PC-3 (cell line): ENCODE results near the gene WDR49. TPM values are rescaled to one million over a fixed set of nuclear protein-coding genes. Genes with fewer than 3 reads are reported as not detected.

Experiments used
- ATAC-seq: fragments of 200-7000 bp; cut with Tn5 transposase; 2 replicates; pipeline ENCODE4 v1.9.1; 2020; ENCODE audit warnings: mild to moderate bottlenecking, moderate library complexity
- BruUV-seq: library from RNA; stranded (reverse); fragments of 400-500 nt; replicated peaks from 2 replicates; lab custom pipeline; 2021; lab: Mats Ljungman, UMichigan
- CTCF ChIA-PET: fragments of 300-600 bp; sonication (Branson Sonifier 250); formaldehyde crosslinking; loops from one replicate; lab custom pipeline; 2022; ENCODE audit warnings: antibody characterized with exemption; lab: Charles Lee
- POLR2A ChIA-PET: fragments of 300-600 bp; sonication (Branson Sonifier 250); formaldehyde crosslinking; loops from one replicate; lab custom pipeline; 2022; ENCODE audit warnings: antibody characterized with exemption; ENCODE audit not compliant: unreplicated experiment; lab: Charles Lee
- DNase-seq: peaks from one replicate; pipeline ENCODE4 v3.0.0-alpha.2; 2015
- H2AFZ ChIP-seq: fragments of 300-600 bp; sonication (generic); 2 replicates; pipeline ENCODE4 v1.6.0; 2016; ENCODE audit warnings: antibody characterized with exemption, low read length
- H3F3A ChIP-seq: fragments of 300-600 bp; sonication (generic); one replicate; pipeline ENCODE4 v1.6.0; 2017; ENCODE audit warnings: antibody characterized with exemption, low read length, control low read depth, mild to moderate bottlenecking; ENCODE audit not compliant: unreplicated experiment
- H3K27ac ChIP-seq: fragments of 300-600 bp; sonication (generic); 2 replicates; pipeline ENCODE4 v1.5.1; 2016; ENCODE audit warnings: mild to moderate bottlenecking, low read length
- H3K27me3 ChIP-seq: fragments of 300-600 bp; sonication (generic); 2 replicates; pipeline ENCODE4 v1.6.1; 2016; ENCODE audit warnings: low read length, mixed read lengths
- H3K36me3 ChIP-seq: fragments of 300-600 bp; sonication (generic); 2 replicates; pipeline ENCODE4 v1.6.1; 2016; ENCODE audit warnings: low read depth, mixed run types, low read length, mixed read lengths
- H3K4me1 ChIP-seq: fragments of 300-600 bp; sonication (generic); 2 replicates; pipeline ENCODE4 v1.5.1; 2016; ENCODE audit warnings: low read length; ENCODE audit not compliant: insufficient read depth
- H3K4me2 ChIP-seq: fragments of 300-600 bp; sonication (generic); 2 replicates; pipeline ENCODE4 v1.6.0; 2016; ENCODE audit warnings: low read length
- H3K4me3 ChIP-seq: fragments of 300-600 bp; sonication (generic); 2 replicates; pipeline ENCODE4 v1.5.1; 2016; ENCODE audit warnings: mild to moderate bottlenecking, low read length, mixed read lengths
- H3K79me2 ChIP-seq: fragments of 300-600 bp; sonication (generic); 2 replicates; pipeline ENCODE4 v1.6.1; 2017; ENCODE audit warnings: low read length, mixed read lengths
- H3K9ac ChIP-seq: fragments of 300-600 bp; sonication (generic); 2 replicates; pipeline ENCODE4 v1.6.0; 2016; ENCODE audit warnings: mild to moderate bottlenecking, low read length
- H3K9me2 ChIP-seq: fragments of 300-600 bp; sonication (generic); replicated peaks from 2 replicates; pipeline ENCODE4 v1.6.1; 2016; ENCODE audit warnings: mixed run types, low read length, mixed read lengths
- H3K9me3 ChIP-seq: fragments of 300-600 bp; sonication (generic); 2 replicates; pipeline ENCODE4 v1.6.1; 2016; ENCODE audit warnings: low read length, mixed read lengths
- H4K20me1 ChIP-seq: fragments of 300-600 bp; sonication (generic); 2 replicates; pipeline ENCODE4 v1.6.1; 2016; ENCODE audit warnings: low read length, mixed read lengths
- CTCF ChIP-seq: fragments of 300-600 bp; sonication (generic); conservative IDR thresholded peaks from 2 replicates; pipeline ENCODE4 v1.5.1; 2017; ENCODE audit warnings: antibody characterized with exemption, low read depth, mild to moderate bottlenecking, low read length
- EZH2 ChIP-seq: fragments of 300-600 bp; sonication (generic); IDR thresholded peaks from one replicate; pipeline ENCODE4 v1.6.1; 2017; ENCODE audit warnings: antibody characterized with exemption, mild to moderate bottlenecking, low read length; ENCODE audit not compliant: unreplicated experiment
- EZH2phosphoT487 ChIP-seq: fragments of 300-600 bp; sonication (generic); IDR thresholded peaks from 2 replicates; pipeline ENCODE4 v1.6.1; 2018; ENCODE audit warnings: mild to moderate bottlenecking, antibody characterized with exemption, low read length, borderline replicate concordance
- intact Hi-C: fragments of 100-400 bp; cut with micrococcal nuclease; formaldehyde crosslinking; loops from 2 replicates; pipeline ENCODE4 v1.9.0; 2023
- total RNA-seq: library from RNA; depleted of rRNA; stranded (reverse); fragments of >200 nt; gene quantifications from 2 replicates; pipeline ENCODE4 v1.2.3, GENCODE V29; 2014

Gene WDR49
- total RNA-seq, 1 experiment from 2014 or later = 0.33 TPM

- Histone ChIP-seq H3K9me2 (no peaks in the 10 kb centered on the region), H3K27ac (no peak overlapping the region), H3K79me2 (no peaks in the 10 kb centered on the region), H3K27me3 (peaks cover 41% of the 10 kb centered on the region), H4K20me1 (no peaks in the 10 kb centered on the region), H3K9me3 (no peaks in the 10 kb centered on the region), H3K4me3 (no peak overlapping the region), H3F3A (no peaks in the 10 kb centered on the region), H3K4me1 (no peaks in the 10 kb centered on the region), H3K4me2 (no peak overlapping the region), H3K36me3 (no peaks in the 10 kb centered on the region), H3K9ac (no peak overlapping the region), H2AFZ (no peak overlapping the region)
- intact Hi-C loops = no loop called here
- CTCF ChIA-PET = no interaction called here
- no peak for TF ChIP-seq EZH2phosphoT487
- no peak for TF ChIP-seq CTCF
- no peak for TF ChIP-seq EZH2
- DNase-seq = no peak
- ATAC-seq = no peak
- no TSS peak for BruUV-seq
- POLR2A ChIA-PET = no interaction called here
Observed at GRCh38 chr3:167450195-167450594, 203.5 kb downstream of the WDR49 start.

- Histone ChIP-seq H3F3A (no peaks in the 10 kb centered on the region), H3K27me3 (peaks cover 28% of the 10 kb centered on the region), H2AFZ (no peak overlapping the region), H4K20me1 (no peaks in the 10 kb centered on the region), H3K27ac (no peak overlapping the region), H3K9me2 (no peaks in the 10 kb centered on the region), H3K9ac (no peak overlapping the region), H3K79me2 (no peaks in the 10 kb centered on the region), H3K9me3 (no peaks in the 10 kb centered on the region), H3K4me3 (no peak overlapping the region), H3K4me2 (no peak overlapping the region), H3K4me1 (no peaks in the 10 kb centered on the region), H3K36me3 (no peaks in the 10 kb centered on the region)
- no TSS peak for BruUV-seq
- TF ChIP-seq CTCF (no peak), EZH2 (no peak), EZH2phosphoT487 (no peak)
- intact Hi-C loops = no loop called here
- DNase-seq (no peak), ATAC-seq (no peak)
- ChIA-PET POLR2A (no interaction called here), CTCF (no interaction called here)
Observed at GRCh38 chr3:167445491-167445890, 208.3 kb downstream of the WDR49 start.

GRCh38 chr3:167441256-167441655 lies 212.5 kb downstream of the WDR49 start:
- H3K9me3 ChIP-seq = no peaks in the 10 kb centered on the region
- H3K9ac ChIP-seq = no peak overlapping the region
- no peaks in the 10 kb centered on the region for H3K4me1 ChIP-seq
- H3K36me3 ChIP-seq = no peaks in the 10 kb centered on the region
- no peak overlapping the region for H3K4me2 ChIP-seq
- H3K9me2 ChIP-seq = no peaks in the 10 kb centered on the region
- no peaks in the 10 kb centered on the region for H3K79me2 ChIP-seq
- ATAC-seq = no peak
- POLR2A ChIA-PET = no interaction called here
- BruUV-seq = no TSS peak
- peaks cover 27% of the 10 kb centered on the region for H3K27me3 ChIP-seq
- intact Hi-C loops = no loop called here
- no peaks in the 10 kb centered on the region for H4K20me1 ChIP-seq
- no peak for TF ChIP-seq EZH2phosphoT487
- no peak for TF ChIP-seq EZH2
- TF ChIP-seq CTCF = no peak
- H3F3A ChIP-seq = no peaks in the 10 kb centered on the region
- H3K27ac ChIP-seq = no peak overlapping the region
- no peak overlapping the region for H3K4me3 ChIP-seq
- CTCF ChIA-PET = no interaction called here
- DNase-seq = no peak
- no peak overlapping the region for H2AFZ ChIP-seq
